GM18519 (cell line): Measurements from ENCODE around the gene CHD2.
A peak's percentile ranks its signal among the peaks of the same experiment; 100 is the strongest.
"Not testable (repeated sequence)": the region's sequence is repeated elsewhere in the genome, so short reads cannot be mapped to it uniquely, and the experiment has no call there.

ENCODE experiments used
- ATAC-seq: cut with Tn5 transposase; IDR thresholded peaks from one replicate; pipeline ENCODE4 v1.9.1; 2021; ENCODE audit warnings: mild to moderate bottlenecking, moderate library complexity; ENCODE audit not compliant: unreplicated experiment, low FRiP score

Gene CHD2

DNA sequence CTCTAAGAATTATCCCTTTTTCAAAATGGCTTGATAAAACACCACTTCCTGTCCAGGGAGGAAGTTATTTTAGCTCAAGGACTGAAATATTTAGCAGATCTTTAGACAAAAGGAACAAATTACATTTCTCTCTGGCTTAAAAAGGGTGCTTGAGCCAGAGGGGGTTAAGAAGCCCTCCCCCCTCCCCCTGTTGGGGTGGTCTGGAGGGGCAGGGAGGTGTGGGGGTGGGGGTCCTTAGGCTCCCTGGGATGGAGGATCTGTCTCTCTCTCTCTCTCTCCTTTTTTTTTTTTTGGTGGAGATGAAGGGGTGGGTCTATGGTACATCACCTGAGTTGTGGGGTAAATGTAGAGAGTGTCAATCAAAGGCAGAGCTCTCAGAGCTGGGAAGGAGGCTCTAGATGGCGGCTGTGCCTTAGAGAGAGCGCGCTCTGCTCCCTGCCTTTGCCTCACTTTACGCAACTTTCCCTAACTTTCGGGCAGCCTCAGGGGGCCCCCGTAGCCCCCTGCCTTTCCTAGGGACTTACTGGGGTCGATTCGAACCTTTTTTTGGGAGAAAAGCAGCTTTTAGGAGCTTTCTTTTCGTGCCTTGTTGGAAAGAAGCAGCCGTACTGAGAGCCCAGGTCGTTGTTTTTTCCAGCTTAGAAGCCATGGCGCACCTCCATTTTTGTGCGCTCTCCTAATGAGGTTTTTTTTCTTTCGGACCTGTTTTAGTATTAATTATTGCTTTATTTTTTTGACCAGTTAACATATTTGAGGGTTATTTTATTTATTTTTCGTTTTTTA lies at the start of gene CHD2:
CHD2 (plus strand) TSS at position 377 of the 783 bp plus-strand sequence. CDS start 914 bp downstream, outside the sequence.
- ATAC-seq, result peak; percentile 72

DNA sequence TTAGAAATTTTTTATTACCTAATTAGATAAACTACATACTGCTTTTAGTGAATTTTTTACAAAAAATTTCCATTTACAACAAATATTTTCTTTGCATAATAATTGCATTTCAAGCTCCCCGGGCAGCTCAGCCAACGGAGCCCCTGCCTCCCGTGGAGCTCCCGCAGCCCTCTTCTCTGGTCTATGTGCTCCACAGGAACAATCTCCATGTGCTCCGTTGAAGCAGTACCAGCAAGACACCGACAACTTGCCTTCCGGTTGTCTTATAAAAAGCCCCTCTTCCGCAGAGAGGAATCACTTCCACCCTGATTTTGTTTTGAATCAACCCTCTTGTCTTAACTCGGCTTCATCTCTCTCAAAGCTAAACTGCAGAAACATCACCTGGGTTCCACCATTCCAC lies 46.9 kb upstream of the CHD2 start:
- ATAC-seq, result no peak

DNA sequence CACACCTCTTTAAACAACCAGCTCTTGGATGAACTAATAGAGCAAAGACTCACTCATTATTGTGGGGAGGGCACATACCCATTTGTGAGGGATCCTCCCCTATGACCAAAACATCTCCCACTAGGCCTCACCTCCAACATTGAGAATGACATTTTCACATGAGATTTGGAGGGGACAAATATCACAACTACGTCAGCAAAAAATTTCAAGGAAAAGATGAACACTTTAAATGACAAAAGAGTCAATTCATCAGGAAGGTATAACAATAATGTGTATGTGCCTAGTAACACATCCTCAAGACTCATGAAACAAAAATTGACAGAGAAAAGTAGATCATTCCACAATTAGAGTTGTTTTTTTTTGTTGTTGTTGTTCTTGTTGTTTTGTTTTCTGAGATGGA lies 38.4 kb upstream of the CHD2 start:
- ATAC-seq, result no peak

DNA sequence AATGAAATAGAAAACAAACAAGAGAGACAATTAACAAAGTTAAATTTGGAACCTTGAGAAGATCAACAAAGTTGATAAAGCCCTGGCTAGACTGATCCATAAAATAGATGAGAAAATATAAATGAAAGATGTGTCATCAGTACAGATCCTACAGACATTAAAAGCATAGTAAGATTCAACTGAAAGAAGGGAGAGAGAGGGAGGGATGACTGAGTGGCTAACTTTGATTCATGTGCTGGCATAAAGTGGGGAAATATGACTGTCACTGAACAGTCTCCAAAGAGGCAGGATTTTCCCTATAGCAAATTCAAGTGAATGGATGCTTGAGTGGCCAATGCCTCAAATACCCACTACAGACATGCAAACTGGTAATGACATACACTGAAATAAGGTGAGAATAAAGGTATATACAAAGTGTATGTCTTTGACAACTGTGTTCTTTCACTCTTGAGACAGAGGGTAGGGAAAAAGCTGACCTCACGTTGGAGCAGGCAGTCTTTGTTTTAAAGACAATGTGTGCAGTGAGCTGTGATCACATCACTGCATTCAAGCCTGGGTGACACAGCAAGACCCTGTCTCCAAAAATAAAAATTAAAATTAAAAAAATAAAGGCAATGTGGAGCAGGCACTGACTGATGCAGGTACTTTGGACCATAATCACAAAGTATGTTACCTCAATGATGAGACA lies 35.9 kb upstream of the CHD2 start:
- no peak for ATAC-seq

- ATAC-seq, result no peak
Measured at GRCh38 chr15:92869263-92869940, 30.7 kb upstream of the CHD2 start.

GRCh38 chr15:92870010-92870591 lies 30.0 kb upstream of the CHD2 start:
- ATAC-seq, result no peak

DNA sequence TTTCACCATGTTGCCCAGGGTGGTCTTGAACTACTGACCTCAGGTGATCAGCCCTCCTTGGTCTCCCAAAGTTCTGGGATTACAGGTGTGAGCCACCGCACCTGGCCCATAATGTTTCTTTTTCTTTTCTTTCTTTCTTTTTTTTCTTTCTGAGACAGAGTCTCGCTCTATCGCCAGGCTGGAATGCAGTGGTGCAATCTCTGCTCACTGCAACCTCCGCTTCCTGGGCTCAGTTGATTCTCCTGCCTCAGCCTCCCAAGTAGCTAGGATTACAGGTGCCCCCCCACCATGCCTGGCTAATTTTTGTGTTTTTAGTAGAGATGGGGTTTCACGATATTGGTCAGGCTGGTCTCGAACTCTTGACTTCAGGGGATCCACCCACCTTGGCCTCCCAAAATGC lies 27.2 kb upstream of the CHD2 start:
- ATAC-seq, result not testable (repeated sequence)

GRCh38 chr15:92877000-92877399 lies 23.1 kb upstream of the CHD2 start:
- ATAC-seq, result no peak

- ATAC-seq, result no peak
Measured at GRCh38 chr15:92877416-92877815, 22.7 kb upstream of the CHD2 start.

GRCh38 chr15:92878593-92879053 lies 21.5 kb upstream of the CHD2 start:
- ATAC-seq, result no peak

- no peak for ATAC-seq
Measured at GRCh38 chr15:92879949-92880725, 20.0 kb upstream of the CHD2 start.

DNA sequence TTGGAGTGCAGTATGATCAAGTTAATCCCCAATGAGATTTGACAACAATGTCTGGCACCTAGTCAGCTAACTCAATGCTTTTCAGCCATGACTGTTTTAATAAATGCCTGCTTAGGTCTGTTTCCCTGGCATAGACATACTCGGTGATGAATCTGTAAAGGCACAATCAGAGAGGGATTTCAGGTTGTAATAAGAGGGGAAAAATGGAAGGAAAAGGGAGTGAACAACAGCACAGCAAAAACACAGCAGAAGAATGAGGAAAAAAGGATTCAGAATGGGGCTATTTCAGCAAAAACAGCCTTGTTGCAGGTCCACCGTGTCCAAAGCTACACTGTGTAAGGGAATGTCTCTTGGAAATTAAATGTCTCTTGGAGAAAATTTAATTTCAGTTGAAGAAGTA lies 19.3 kb upstream of the CHD2 start:
- ATAC-seq, result no peak

DNA sequence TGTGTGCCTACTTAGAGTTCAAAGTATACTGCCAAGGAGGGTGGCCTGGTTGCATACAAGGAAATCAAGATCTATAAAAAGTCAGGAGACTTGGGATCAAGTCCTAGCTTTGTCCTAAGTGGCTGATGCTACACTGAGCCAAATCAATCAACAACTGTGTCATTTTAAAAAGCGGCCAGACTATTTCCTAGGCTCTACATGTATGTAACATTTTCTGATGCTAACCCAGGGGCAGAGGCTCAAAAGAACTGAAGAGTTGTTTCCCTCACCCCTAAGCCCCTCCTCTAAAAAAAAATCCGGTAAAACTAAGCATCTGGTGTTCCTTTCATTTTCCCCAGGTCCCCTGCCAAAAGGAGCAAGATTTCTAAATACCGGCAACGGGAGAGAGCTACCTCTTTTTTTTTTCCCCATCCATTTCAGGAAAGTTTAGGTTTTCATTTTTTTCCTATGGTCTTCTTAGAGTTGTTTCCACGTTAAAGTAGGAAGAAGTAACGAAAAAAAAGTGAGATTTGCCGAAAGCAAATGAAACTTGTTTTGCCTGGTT lies 18.8 kb upstream of the CHD2 start:
- ATAC-seq, result no peak

DNA sequence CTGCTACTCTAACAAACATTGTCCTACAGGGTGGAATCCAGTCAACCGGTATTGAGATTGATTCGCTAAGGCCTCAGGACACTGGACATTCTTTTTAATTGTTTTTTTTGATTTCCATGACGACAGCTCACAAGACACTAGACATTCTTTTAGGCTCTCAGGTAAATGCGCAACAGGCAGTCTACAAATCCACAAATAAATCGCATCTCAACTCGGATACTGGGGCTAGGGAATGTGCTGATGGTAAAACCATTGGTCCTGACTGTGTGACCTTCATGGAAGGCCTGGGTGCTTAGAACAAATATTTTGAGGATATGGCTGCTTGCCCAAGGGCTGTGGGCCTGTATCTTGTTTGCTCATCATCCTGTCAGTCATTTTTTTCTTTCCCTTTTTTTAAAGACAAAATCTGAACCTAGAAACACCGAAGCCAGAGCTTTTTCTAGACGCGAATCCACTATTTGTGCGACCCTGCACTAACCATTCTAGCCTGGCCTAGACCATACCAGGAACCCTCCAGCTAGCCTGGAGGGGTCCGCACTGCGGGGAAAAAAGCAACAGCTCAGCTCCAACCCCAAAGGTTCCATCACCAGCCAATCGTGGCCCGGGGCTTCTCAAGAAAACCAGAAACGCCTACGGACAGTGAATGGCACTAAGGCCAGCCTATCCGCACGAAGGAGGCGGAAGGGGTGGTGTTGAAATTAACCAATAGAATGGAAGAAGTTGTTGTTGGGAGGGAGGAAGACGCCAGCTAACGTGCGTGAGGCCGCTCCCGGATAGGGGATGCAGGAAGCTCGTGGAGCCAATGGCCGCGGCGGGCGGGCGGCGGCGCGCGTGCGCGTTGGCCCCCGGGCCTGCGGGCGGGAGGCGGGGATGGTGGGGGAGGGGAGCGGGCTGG lies 18.1 kb upstream of the CHD2 start:
- peak; percentile 93 for ATAC-seq

DNA sequence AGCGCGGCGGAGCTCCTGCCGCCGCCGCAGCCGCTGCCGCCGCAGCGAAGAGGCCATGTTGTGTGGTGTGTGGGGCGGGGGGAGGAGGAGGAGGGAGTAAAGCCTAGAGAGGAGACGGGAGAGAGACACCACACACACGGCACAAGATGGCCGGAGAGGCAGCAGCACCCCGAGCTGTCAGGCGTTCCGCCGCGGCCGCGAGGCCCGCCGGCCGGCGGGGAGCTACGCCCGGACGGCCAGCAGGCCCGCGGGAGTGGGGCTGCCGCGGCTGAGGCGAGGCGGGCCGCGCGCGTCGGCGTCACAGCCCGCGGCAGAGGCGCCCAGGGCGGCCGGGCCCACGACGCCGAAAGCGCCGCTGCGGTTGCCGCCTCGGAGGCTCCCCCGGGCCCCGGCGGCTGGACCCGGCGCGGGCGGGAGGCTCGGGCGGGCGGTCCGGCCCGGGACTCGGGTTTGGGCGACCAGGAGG lies 17.4 kb upstream of the CHD2 start:
- no peak for ATAC-seq

- no peak for ATAC-seq
Measured at GRCh38 chr15:92883163-92883875, 16.8 kb upstream of the CHD2 start.

GRCh38 chr15:92883876-92884435 lies 16.2 kb upstream of the CHD2 start:
- no peak for ATAC-seq
